WTC11 (cell line): ENCODE measurements around the gene PIGK. TPM values are rescaled to one million over a fixed set of nuclear protein-coding genes. Genes with fewer than 3 reads are reported as not detected.
A peak's percentile ranks its signal among the peaks of the same experiment; 100 is the strongest.

Source experiments
- ATAC-seq: fragments of 200-7000 bp; cut with Tn5 transposase; 2 replicates; pipeline ENCODE4 v1.10.0; 2021; ENCODE audit warnings: mild to moderate bottlenecking, moderate library complexity
- CTCF ChIA-PET: fragments of 300-600 bp; sonication (Branson Sonifier 250); formaldehyde crosslinking; loops from one replicate; lab custom pipeline; 2021; ENCODE audit warnings: antibody characterized with exemption; lab: Charles Lee
- POLR2A ChIA-PET: fragments of 350-600 bp; sonication (Branson Sonifier 250); formaldehyde crosslinking; loops from one replicate; lab custom pipeline; 2021; ENCODE audit warnings: antibody characterized with exemption; lab: Charles Lee
- DNase-seq: peaks from one replicate; pipeline ENCODE4 v3.0.0; 2021; ENCODE audit warnings: low spot score
- H3K27ac Mint-ChIP-seq: 2 replicates; pipeline ENCODE4 v1.8.0; 2021; ENCODE audit warnings: mixed read lengths
- H3K27me3 Mint-ChIP-seq: 2 replicates; pipeline ENCODE4 v1.8.0; 2021; ENCODE audit warnings: low read depth, mild to moderate bottlenecking, moderate library complexity, mixed read lengths
- H3K36me3 Mint-ChIP-seq: 2 replicates; pipeline ENCODE4 v1.8.0; 2021; ENCODE audit warnings: mixed read lengths
- H3K4me1 Mint-ChIP-seq: 2 replicates; pipeline ENCODE4 v1.8.0; 2022; ENCODE audit warnings: mixed read lengths
- H3K4me3 Mint-ChIP-seq: 2 replicates; pipeline ENCODE4 v1.8.0; 2021; ENCODE audit warnings: mild to moderate bottlenecking, moderate library complexity, mixed read lengths
- H3K9me3 Mint-ChIP-seq: 2 replicates; pipeline ENCODE4 v1.8.0; 2021; ENCODE audit warnings: mixed read lengths
- ATF1 ChIP-seq: sonication (generic); formaldehyde crosslinking; IDR thresholded peaks from 2 replicates; pipeline ENCODE4 v1.8.1; 2023; ENCODE audit warnings: mild to moderate bottlenecking, moderate library complexity, missing genetic modification reagents
- CDX4 ChIP-seq: fragments of 250-450 bp; sonication (Bioruptor Pico); IDR thresholded peaks from 2 replicates; pipeline ENCODE4 v1.9.0; 2021; ENCODE audit warnings: moderate library complexity, mild to moderate bottlenecking, inconsistent platforms, borderline replicate concordance
- CREM ChIP-seq: sonication (generic); formaldehyde crosslinking; IDR thresholded peaks from 2 replicates; pipeline ENCODE4 v1.8.1; 2022; ENCODE audit warnings: mild to moderate bottlenecking, missing genetic modification reagents, moderate library complexity
- E2F1 ChIP-seq: sonication (generic); formaldehyde crosslinking; IDR thresholded peaks from 2 replicates; pipeline ENCODE4 v1.8.0; 2022; ENCODE audit warnings: mild to moderate bottlenecking, missing genetic modification reagents
- EMX1 ChIP-seq: fragments of 250-450 bp; sonication (Bioruptor Pico); IDR thresholded peaks from 2 replicates; pipeline ENCODE4 v1.8.0; 2021; ENCODE audit warnings: mild to moderate bottlenecking
- GRHL2 ChIP-seq: fragments of 250-450 bp; sonication (Bioruptor Pico); IDR thresholded peaks from 2 replicates; pipeline ENCODE4 v1.8.0; 2022; ENCODE audit warnings: mild to moderate bottlenecking, moderate library complexity; ENCODE audit not compliant: insufficient replicate concordance, severe bottlenecking
- IRF2 ChIP-seq: sonication (generic); formaldehyde crosslinking; IDR thresholded peaks from 2 replicates; pipeline ENCODE4 v1.8.0; 2022; ENCODE audit warnings: low read depth, missing genetic modification reagents, borderline replicate concordance
- KAT7 ChIP-seq: sonication (generic); formaldehyde crosslinking; IDR thresholded peaks from 2 replicates; pipeline ENCODE4 v1.8.1; 2023; ENCODE audit warnings: missing genetic modification reagents, mild to moderate bottlenecking, borderline replicate concordance
- RELA ChIP-seq: sonication (generic); formaldehyde crosslinking; IDR thresholded peaks from 2 replicates; pipeline ENCODE4 v1.8.1; 2022; ENCODE audit warnings: missing genetic modification reagents, mild to moderate bottlenecking, borderline replicate concordance
- SMAD3 ChIP-seq: sonication (generic); formaldehyde crosslinking; IDR thresholded peaks from 2 replicates; pipeline ENCODE4 v1.8.0; 2022; ENCODE audit warnings: missing genetic modification reagents, mild to moderate bottlenecking, borderline replicate concordance
- SMAD4 ChIP-seq: sonication (generic); formaldehyde crosslinking; IDR thresholded peaks from 2 replicates; pipeline ENCODE4 v1.8.0; 2022; ENCODE audit warnings: mild to moderate bottlenecking, missing genetic modification reagents
- ZNF232 ChIP-seq: sonication (generic); formaldehyde crosslinking; IDR thresholded peaks from 2 replicates; pipeline ENCODE4 v1.8.0; 2022; ENCODE audit warnings: mild to moderate bottlenecking, missing genetic modification reagents
- ZNF512 ChIP-seq: sonication (generic); formaldehyde crosslinking; IDR thresholded peaks from 2 replicates; pipeline ENCODE4 v1.8.1; 2022; ENCODE audit warnings: missing genetic modification reagents, borderline replicate concordance
- total RNA-seq: library from RNA; stranded (reverse); gene quantifications from 3 replicates; pipeline ENCODE4 v1.2.3, GENCODE V29; 2021
- TF ChIP-seq, protein P1 (sequence below): sonication (generic); formaldehyde crosslinking; IDR thresholded peaks from 2 replicates; pipeline ENCODE4 v1.8.1; 2023; ENCODE audit warnings: mild to moderate bottlenecking, missing genetic modification reagents, moderate library complexity
- TF ChIP-seq, protein P2 (sequence below): sonication (generic); formaldehyde crosslinking; IDR thresholded peaks from 2 replicates; pipeline ENCODE4 v1.8.0; 2022; ENCODE audit warnings: mild to moderate bottlenecking, missing genetic modification reagents
- TF ChIP-seq, protein P3 (sequence below): fragments of 200-600 bp; IDR thresholded peaks from 2 replicates; pipeline ENCODE4 v1.8.0; 2022; ENCODE audit warnings: antibody characterized with exemption

Gene PIGK
- total RNA-seq, 1 experiment from 2014 or later = 20.5 TPM

GRCh38 chr1:77076759-77077158 lies 142.5 kb downstream of the PIGK start:
- no peak overlapping the region for H3K27ac Mint-ChIP-seq
- H3K27me3 Mint-ChIP-seq = no peaks in the 10 kb centered on the region
- H3K9me3 Mint-ChIP-seq = no peaks in the 10 kb centered on the region
- TF ChIP-seq, protein P1, sequence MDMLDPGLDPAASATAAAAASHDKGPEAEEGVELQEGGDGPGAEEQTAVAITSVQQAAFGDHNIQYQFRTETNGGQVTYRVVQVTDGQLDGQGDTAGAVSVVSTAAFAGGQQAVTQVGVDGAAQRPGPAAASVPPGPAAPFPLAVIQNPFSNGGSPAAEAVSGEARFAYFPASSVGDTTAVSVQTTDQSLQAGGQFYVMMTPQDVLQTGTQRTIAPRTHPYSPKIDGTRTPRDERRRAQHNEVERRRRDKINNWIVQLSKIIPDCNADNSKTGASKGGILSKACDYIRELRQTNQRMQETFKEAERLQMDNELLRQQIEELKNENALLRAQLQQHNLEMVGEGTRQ (CRISPR knock-in tag) = no peak
- TF ChIP-seq RELA (CRISPR knock-in tag) (no peak), CDX4 (CRISPR knock-in tag) (no peak), E2F1 (CRISPR knock-in tag) (no peak), KAT7 (CRISPR knock-in tag) (no peak), IRF2 (CRISPR knock-in tag) (no peak), SMAD4 (CRISPR knock-in tag) (no peak), ZNF232 (CRISPR knock-in tag) (no peak), GRHL2 (no peak), ZNF512 (CRISPR knock-in tag) (no peak), EMX1 (CRISPR knock-in tag) (no peak), ATF1 (CRISPR knock-in tag) (no peak)
- TF ChIP-seq, protein P2, sequence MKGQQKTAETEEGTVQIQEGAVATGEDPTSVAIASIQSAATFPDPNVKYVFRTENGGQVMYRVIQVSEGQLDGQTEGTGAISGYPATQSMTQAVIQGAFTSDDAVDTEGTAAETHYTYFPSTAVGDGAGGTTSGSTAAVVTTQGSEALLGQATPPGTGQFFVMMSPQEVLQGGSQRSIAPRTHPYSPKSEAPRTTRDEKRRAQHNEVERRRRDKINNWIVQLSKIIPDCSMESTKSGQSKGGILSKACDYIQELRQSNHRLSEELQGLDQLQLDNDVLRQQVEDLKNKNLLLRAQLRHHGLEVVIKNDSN = no peak
- TF ChIP-seq, protein P3, sequence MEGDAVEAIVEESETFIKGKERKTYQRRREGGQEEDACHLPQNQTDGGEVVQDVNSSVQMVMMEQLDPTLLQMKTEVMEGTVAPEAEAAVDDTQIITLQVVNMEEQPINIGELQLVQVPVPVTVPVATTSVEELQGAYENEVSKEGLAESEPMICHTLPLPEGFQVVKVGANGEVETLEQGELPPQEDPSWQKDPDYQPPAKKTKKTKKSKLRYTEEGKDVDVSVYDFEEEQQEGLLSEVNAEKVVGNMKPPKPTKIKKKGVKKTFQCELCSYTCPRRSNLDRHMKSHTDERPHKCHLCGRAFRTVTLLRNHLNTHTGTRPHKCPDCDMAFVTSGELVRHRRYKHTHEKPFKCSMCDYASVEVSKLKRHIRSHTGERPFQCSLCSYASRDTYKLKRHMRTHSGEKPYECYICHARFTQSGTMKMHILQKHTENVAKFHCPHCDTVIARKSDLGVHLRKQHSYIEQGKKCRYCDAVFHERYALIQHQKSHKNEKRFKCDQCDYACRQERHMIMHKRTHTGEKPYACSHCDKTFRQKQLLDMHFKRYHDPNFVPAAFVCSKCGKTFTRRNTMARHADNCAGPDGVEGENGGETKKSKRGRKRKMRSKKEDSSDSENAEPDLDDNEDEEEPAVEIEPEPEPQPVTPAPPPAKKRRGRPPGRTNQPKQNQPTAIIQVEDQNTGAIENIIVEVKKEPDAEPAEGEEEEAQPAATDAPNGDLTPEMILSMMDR = no peak
- CTCF ChIA-PET = no interaction called here
- H3K4me1 Mint-ChIP-seq = peaks cover 18% of the 10 kb centered on the region
- POLR2A ChIA-PET = no interaction called here
- no peaks in the 10 kb centered on the region for H3K36me3 Mint-ChIP-seq
- no peak overlapping the region for H3K4me3 Mint-ChIP-seq
- DNase-seq (no peak), ATAC-seq (no peak)

GRCh38 chr1:77068013-77068412 lies 151.2 kb downstream of the PIGK start:
- POLR2A ChIA-PET = no interaction called here
- H3K4me3 Mint-ChIP-seq = no peak overlapping the region
- H3K36me3 Mint-ChIP-seq = no peaks in the 10 kb centered on the region
- TF ChIP-seq CREM (CRISPR knock-in tag) (no peak), SMAD3 (no peak)
- peaks cover 3% of the 10 kb centered on the region; the same call in 1 of the 2 replicates for H3K9me3 Mint-ChIP-seq
- no peak overlapping the region for H3K27ac Mint-ChIP-seq
- H3K4me1 Mint-ChIP-seq = peaks cover 13% of the 10 kb centered on the region
- no peaks in the 10 kb centered on the region for H3K27me3 Mint-ChIP-seq
- CTCF ChIA-PET = interaction anchor here (0.5 to 1.4 kb wide), 3 partner anchors 14 to 1515 kb away, joined by 3 to 7 read pairs (median 5); no protein-coding TSS in a partner anchor
- DNase-seq = peak; percentile 19
- peak; percentile 95 for ATAC-seq
